OCI-LY7 (cell line): ENCODE data around the gene KIRREL1. TPM values are rescaled to one million over a fixed set of nuclear protein-coding genes. Genes with fewer than 3 reads are reported as not detected.

Source experiments
- BruUV-seq: library from RNA; stranded (reverse); fragments of 400-500 nt; replicated peaks from 2 replicates; lab custom pipeline; 2021; lab: Mats Ljungman, UMichigan
- CTCF ChIA-PET: fragments of 300-600 bp; sonication (Branson Sonifier 250); formaldehyde crosslinking; loops from one replicate; lab custom pipeline; 2022; ENCODE audit warnings: antibody characterized with exemption; ENCODE audit not compliant: unreplicated experiment; lab: Charles Lee
- POLR2A ChIA-PET: fragments of 300-600 bp; sonication (Branson Sonifier 250); formaldehyde crosslinking; loops from one replicate; lab custom pipeline; 2022; ENCODE audit warnings: antibody characterized with exemption; lab: Charles Lee
- DNase-seq: peaks from one replicate; pipeline ENCODE4 v3.0.0-alpha.2; 2015; ENCODE audit warnings: low spot score
- H2AFZ ChIP-seq: fragments of 200-600 bp; sonication (generic), shearing (Covaris generic); 2 replicates; pipeline ENCODE4 v1.6.1; 2014; ENCODE audit warnings: mild to moderate bottlenecking, antibody characterized with exemption, low read length, moderate library complexity
- H3K27ac ChIP-seq: fragments of 200-600 bp; sonication (generic); 2 replicates; pipeline ENCODE4 v1.5.1; 2014; ENCODE audit warnings: mixed run types, low read depth, mild to moderate bottlenecking, moderate library complexity, low read length, inconsistent platforms; ENCODE audit not compliant: poor library complexity, severe bottlenecking
- H3K36me3 ChIP-seq: fragments of 200-600 bp; sonication (generic); 2 replicates; pipeline ENCODE4 v1.6.1; 2014; ENCODE audit warnings: mild to moderate bottlenecking, antibody characterized with exemption, low read length, moderate library complexity, mixed read lengths; ENCODE audit not compliant: insufficient read depth
- H3K4me1 ChIP-seq: fragments of 200-600 bp; sonication (generic); 2 replicates; pipeline ENCODE4 v1.5.1; 2014; ENCODE audit warnings: mild to moderate bottlenecking, low read length; ENCODE audit not compliant: insufficient read depth, poor library complexity, severe bottlenecking
- H3K4me2 ChIP-seq: fragments of 200-600 bp; sonication (generic); 2 replicates; pipeline ENCODE4 v1.6.1; 2014; ENCODE audit warnings: mild to moderate bottlenecking, low read length
- H3K4me3 ChIP-seq: fragments of 200-600 bp; sonication (generic); 2 replicates; pipeline ENCODE4 v1.5.1; 2014; ENCODE audit warnings: mild to moderate bottlenecking, low read depth, low read length; ENCODE audit not compliant: poor library complexity, severe bottlenecking
- H3K79me2 ChIP-seq: fragments of 200-600 bp; sonication (generic); 2 replicates; pipeline ENCODE4 v1.6.1; 2016; ENCODE audit warnings: low read depth, mild to moderate bottlenecking, low read length, moderate library complexity, mixed read lengths; ENCODE audit not compliant: insufficient read depth
- H3K9me2 ChIP-seq: fragments of 200-600 bp; sonication (generic); 2 replicates; pipeline ENCODE4 v1.6.1; 2016; ENCODE audit warnings: mild to moderate bottlenecking, low read length, mixed read lengths; ENCODE audit not compliant: insufficient read depth
- H3K9me3 ChIP-seq: fragments of 200-600 bp; sonication (generic); 2 replicates; pipeline ENCODE4 v1.6.1; 2014; ENCODE audit warnings: mild to moderate bottlenecking, mixed run types, low read length, mixed read lengths
- H4K20me1 ChIP-seq: fragments of 200-600 bp; sonication (generic); 2 replicates; pipeline ENCODE4 v1.6.1; 2014; ENCODE audit warnings: mild to moderate bottlenecking, antibody characterized with exemption, low read length, moderate library complexity, mixed read lengths; ENCODE audit not compliant: insufficient read depth
- EZH2phosphoT487 ChIP-seq: fragments of 200-600 bp; sonication (generic); IDR thresholded peaks from 2 replicates; pipeline ENCODE4 v1.6.1; 2018; ENCODE audit warnings: low read depth, borderline replicate concordance, mild to moderate bottlenecking, mixed run types, antibody characterized with exemption, low read length, moderate library complexity, mixed read lengths
- intact Hi-C: fragments of 100-400 bp; cut with micrococcal nuclease; formaldehyde crosslinking; loops from one replicate; pipeline ENCODE4 v1.10.0; 2022; ENCODE audit not compliant: unreplicated experiment
- total RNA-seq, 2 experiments: library from RNA; depleted of rRNA in 1 of 2; stranded (reverse); fragments of >200 nt in 1 of 2; shearing (Covaris generic) in 1 of 2; gene quantifications; 2 replicates each; pipeline ENCODE4 v1.2.3, GENCODE V29; 2014 to 2022
- TF ChIP-seq, protein P1 (sequence below): fragments of 200-600 bp; sonication (generic); conservative IDR thresholded peaks from 2 replicates; pipeline ENCODE4 v1.5.1; 2014; ENCODE audit warnings: mild to moderate bottlenecking, antibody characterized with exemption, low read length, moderate library complexity, mixed read lengths

Gene KIRREL1
- total RNA-seq, 2 experiments from 2014 or later = not detected

DNA sequence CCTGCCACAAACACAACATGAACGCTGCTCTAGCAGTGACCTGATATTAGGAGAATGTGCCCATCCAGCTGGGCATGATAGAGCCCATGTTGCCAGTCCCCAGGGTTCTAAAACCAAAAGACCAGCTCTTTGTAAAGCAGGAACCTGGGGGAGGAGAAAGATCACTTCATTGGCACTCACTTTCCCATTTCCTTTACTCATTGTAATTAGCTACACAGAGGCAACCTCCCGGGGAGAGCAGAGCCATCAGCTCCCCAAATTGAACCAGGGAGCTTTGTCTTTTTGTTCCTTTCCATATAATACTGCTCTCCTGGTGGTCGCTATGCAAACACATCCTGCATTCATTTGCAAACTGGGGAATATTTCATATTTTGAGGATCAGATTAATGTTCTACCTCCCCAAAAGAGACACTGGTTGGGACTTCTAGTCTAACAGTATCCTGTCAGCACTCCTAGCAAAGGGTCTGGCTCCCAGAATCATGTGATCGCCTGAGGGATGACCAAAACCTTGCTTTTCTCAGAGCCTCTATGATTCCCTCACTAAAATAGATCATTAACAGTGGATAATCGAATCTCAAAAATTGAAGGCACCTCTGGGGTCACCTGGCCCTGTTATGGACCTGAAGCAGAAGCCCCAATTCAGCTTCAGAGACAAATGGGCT, 110.5 kb downstream of the KIRREL1 start:
- Histone ChIP-seq H4K20me1 (no peaks in the 10 kb centered on the region), H3K9me2 (no peaks in the 10 kb centered on the region), H3K4me3 (no peak overlapping the region), H3K36me3 (no peaks in the 10 kb centered on the region), H2AFZ (no peak overlapping the region), H3K27ac (no peak overlapping the region), H3K4me2 (no peak overlapping the region), H3K4me1 (no peaks in the 10 kb centered on the region), H3K79me2 (no peaks in the 10 kb centered on the region), H3K9me3 (no peaks in the 10 kb centered on the region)
- BruUV-seq = no TSS peak
- ChIA-PET POLR2A (interaction anchor here (0.7 kb wide), 1 partner anchor 221 kb away, joined by 3 read pairs; no protein-coding TSS in a partner anchor), CTCF (no interaction called here)
- intact Hi-C loops = no loop called here
- TF ChIP-seq, protein P1, sequence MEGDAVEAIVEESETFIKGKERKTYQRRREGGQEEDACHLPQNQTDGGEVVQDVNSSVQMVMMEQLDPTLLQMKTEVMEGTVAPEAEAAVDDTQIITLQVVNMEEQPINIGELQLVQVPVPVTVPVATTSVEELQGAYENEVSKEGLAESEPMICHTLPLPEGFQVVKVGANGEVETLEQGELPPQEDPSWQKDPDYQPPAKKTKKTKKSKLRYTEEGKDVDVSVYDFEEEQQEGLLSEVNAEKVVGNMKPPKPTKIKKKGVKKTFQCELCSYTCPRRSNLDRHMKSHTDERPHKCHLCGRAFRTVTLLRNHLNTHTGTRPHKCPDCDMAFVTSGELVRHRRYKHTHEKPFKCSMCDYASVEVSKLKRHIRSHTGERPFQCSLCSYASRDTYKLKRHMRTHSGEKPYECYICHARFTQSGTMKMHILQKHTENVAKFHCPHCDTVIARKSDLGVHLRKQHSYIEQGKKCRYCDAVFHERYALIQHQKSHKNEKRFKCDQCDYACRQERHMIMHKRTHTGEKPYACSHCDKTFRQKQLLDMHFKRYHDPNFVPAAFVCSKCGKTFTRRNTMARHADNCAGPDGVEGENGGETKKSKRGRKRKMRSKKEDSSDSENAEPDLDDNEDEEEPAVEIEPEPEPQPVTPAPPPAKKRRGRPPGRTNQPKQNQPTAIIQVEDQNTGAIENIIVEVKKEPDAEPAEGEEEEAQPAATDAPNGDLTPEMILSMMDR = no peak
- no peak for TF ChIP-seq EZH2phosphoT487
- DNase-seq = no peak

DNA sequence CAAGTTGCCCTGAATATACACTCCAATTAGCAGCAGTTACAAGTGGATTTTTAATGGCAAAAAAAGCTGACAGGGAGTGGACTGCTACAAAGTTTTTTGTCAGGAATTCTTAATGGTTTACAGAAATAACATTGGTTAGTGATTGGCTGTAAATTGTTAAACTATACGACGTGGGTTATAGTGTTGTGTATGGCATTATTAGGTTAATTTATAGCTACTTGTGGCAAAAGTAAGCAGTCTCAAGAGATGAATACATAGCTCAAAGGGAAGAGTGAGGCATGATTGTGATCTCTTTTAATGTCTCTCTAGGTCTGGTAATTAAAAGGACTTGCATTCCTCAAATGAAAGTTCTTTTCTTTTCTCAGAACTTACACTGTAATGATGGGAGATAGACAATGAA, 111.4 kb downstream of the KIRREL1 start:
- no peak for TF ChIP-seq EZH2phosphoT487
- TF ChIP-seq, protein P1 = no peak
- Histone ChIP-seq H4K20me1 (no peaks in the 10 kb centered on the region), H3K9me3 (no peaks in the 10 kb centered on the region), H3K4me2 (no peak overlapping the region), H3K9me2 (no peaks in the 10 kb centered on the region), H3K36me3 (no peaks in the 10 kb centered on the region), H3K79me2 (no peaks in the 10 kb centered on the region), H3K4me3 (no peak overlapping the region), H2AFZ (no peak overlapping the region), H3K4me1 (no peaks in the 10 kb centered on the region), H3K27ac (no peak overlapping the region)
- BruUV-seq = no TSS peak
- ChIA-PET CTCF (interaction anchor here (0.5 kb wide), 1 partner anchor 16 kb away, joined by 3 read pairs; no protein-coding TSS in a partner anchor), POLR2A (no interaction called here)
- DNase-seq = no peak
- intact Hi-C loops = no loop called here

DNA sequence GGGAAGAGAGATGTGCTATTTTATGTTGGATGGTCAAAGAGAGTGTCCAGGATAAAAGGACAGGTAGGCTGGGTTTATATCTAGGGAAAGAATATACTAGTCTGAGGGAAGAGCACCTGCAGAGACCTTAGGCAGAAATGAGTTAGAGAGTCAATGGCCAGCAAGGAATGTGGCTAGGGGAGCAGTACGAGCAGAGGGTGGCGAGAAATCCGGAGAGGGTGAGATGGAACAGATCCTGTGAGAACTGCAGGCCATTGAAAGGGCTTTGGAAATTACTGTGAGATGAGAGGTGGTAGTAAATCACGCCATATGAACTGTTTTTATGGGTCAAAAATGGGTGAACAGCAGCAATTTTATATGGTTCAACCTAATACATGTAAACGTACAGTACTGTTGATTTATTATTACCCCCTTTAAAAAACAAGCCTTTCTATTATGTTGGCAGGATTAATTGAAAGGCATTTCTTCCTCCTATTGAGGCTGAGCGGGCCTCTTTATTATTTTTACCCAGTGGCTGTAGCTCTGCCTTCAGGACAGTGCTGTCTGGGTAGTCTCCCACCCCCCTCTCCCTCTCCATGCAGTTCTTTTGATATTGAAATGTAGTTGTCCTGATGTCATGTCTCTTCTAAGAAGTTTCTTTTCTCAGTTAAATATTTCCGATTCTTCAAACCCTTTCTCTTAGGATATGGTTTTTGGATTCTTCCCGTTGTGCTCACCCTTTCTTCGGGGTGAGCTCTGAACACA, 112.1 kb downstream of the KIRREL1 start:
- H4K20me1 ChIP-seq = no peaks in the 10 kb centered on the region
- BruUV-seq = no TSS peak
- ChIA-PET CTCF (no interaction called here), POLR2A (no interaction called here)
- H3K4me2 ChIP-seq = no peak overlapping the region
- H3K27ac ChIP-seq = no peak overlapping the region
- no peaks in the 10 kb centered on the region for H3K4me1 ChIP-seq
- no peaks in the 10 kb centered on the region for H3K9me3 ChIP-seq
- intact Hi-C loops = no loop called here
- H2AFZ ChIP-seq = no peak overlapping the region
- H3K79me2 ChIP-seq = no peaks in the 10 kb centered on the region
- TF ChIP-seq, protein P1 = no peak
- no peak for TF ChIP-seq EZH2phosphoT487
- H3K4me3 ChIP-seq = no peak overlapping the region
- DNase-seq = no peak
- H3K36me3 ChIP-seq = no peaks in the 10 kb centered on the region
- no peaks in the 10 kb centered on the region for H3K9me2 ChIP-seq
